ENCODE data around the gene IFNL3.

The IFNL3 gene

DNA sequence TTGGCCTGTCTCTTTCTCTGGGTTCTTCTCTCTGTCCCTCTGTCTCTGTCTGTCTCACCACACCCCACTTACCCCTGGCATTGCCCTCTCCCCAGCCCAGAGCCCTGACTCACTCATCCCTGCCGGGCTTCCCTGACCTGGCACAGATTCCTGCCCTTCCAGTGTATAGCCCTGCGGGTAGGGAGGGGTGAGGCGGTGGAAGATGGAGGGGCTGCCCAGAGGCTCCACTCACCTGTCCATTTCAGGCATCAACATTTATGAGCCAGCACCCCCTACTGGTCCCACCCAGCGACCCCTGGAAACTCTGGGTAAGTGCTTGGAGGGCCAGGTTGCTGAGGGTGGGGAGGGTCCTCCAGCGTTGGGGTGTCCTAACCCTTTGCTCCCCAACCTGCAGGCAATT is 47.0 kb downstream of the IFNL3 start:
- H3K4me3 ChIP-seq (ENCODE audit: control insufficient read depth, low read depth, low read length) = no peak overlapping the region
- DNase-seq (ENCODE audit: low read depth) = no peak
- no peak for TF ChIP-seq CTCF (IDR thresholded peaks at IDR 0.05; ENCODE audit: control insufficient read depth, insufficient read depth, low read depth, low read length, missing control alignments)

- H3K4me3 ChIP-seq (ENCODE audit: control insufficient read depth, low read depth, low read length) = no peak within 1 kb of the TSS
- no peak for DNase-seq (ENCODE audit: low read depth)
- no peak for TF ChIP-seq CTCF (IDR thresholded peaks at IDR 0.05; ENCODE audit: control insufficient read depth, insufficient read depth, low read depth, low read length, missing control alignments)
Observed at GRCh38 chr19:39196860-39197562, 47.8 kb downstream of the IFNL3 start, which contains the start of gene NCCRP1. TSS of gene NCCRP1 (plus strand) at chr19:39196964. CDS start at chr19:39196983, 19 bp downstream.

DNA sequence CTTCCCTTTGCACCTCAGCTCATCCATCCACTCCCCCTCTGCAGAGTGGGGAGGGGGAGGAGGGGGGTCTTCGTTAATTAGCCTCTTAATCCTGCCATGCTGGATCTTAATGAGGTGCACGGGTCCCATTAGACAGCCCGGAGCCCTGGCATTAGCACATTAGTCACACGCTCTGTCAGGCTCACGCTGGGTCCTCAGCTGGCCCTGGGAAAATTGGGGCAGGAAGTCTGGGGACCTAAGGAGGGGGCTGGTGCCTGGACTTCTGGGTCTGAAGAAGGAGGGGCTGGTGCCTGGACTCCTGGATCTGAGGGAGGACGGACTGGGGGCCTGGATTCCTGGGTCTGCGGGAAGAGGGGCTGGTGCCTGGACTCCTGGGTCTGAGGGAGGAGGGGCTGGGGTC is 48.5 kb downstream of the IFNL3 start:
- no peak overlapping the region for H3K4me3 ChIP-seq (ENCODE audit: control insufficient read depth, low read depth, low read length)
- no peak for DNase-seq (ENCODE audit: low read depth)
- TF ChIP-seq CTCF (IDR thresholded peaks at IDR 0.05; ENCODE audit: control insufficient read depth, insufficient read depth, low read depth, low read length, missing control alignments) = no peak

GRCh38 chr19:39195755-39196154 is 49.1 kb downstream of the IFNL3 start:
- TF ChIP-seq CTCF (IDR thresholded peaks at IDR 0.05; ENCODE audit: control insufficient read depth, insufficient read depth, low read depth, low read length, missing control alignments) = no peak
- DNase-seq (ENCODE audit: low read depth) = no peak
- H3K4me3 ChIP-seq (ENCODE audit: control insufficient read depth, low read depth, low read length) = no peak overlapping the region

DNA sequence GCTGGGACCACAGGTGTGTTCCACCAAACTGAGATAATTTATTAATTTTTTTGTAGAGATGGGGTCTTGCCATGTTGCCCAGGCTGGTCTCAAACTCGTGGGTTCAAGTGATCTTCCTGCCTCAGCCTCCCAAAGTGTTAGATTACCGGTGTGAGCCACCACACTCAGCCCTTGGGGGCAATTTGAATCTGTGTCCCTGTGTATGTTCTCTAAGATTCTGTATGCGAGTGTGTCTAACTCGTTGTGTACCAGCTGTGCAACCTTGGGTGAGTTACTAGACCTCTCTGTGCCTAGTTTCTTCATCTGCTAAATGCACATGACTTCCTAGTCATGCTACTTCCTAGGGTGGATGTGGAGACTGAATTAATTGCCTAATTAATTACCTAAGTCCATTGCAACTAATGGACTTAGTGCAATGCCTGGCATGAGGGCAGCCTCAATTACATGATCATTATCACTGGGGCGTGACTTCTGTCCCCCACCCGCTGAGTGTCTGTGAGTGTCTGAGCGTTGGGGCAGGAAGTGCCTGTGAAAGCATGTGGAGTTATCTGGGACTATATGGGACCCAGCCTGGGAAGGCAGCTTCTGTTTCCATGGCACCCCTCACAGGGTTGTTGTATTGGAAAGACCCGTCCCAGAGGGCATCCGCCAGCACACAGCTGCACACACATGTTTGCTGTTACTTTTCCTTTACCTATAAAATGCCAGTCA is 49.8 kb downstream of the IFNL3 start:
- TF ChIP-seq CTCF (IDR thresholded peaks at IDR 0.05; ENCODE audit: control insufficient read depth, insufficient read depth, low read depth, low read length, missing control alignments) = no peak
- no peak for DNase-seq (ENCODE audit: low read depth)
- no peak overlapping the region for H3K4me3 ChIP-seq (ENCODE audit: control insufficient read depth, low read depth, low read length)

DNA sequence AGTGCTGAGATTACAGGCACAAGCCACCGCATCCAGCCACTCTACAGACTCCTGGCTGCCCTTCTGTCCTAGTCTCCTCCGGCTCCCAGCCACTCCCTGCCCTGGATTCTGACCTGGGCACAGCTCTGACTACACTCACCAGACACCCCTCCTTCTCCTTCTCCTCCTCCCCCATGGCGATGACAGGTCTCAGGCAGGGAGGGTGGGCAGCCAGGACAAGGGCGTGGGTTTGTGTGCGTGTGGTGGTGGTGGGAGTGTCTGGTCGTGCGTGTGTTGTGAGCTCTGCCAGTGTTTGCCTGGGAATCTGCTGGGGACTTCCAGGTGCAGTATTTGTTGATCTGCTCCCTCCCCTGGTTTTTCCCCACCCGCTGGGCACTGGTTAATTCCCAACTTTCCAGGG is 51.0 kb downstream of the IFNL3 start:
- DNase-seq (ENCODE audit: low read depth) = no peak
- H3K4me3 ChIP-seq (ENCODE audit: control insufficient read depth, low read depth, low read length) = no peak overlapping the region
- no peak for TF ChIP-seq CTCF (IDR thresholded peaks at IDR 0.05; ENCODE audit: control insufficient read depth, insufficient read depth, low read depth, low read length, missing control alignments)
